ENCODE measurements around the gene STAT1.

The STAT1 gene

GRCh38 chr2:190987938-190988337 lies 26.0 kb downstream of the STAT1 start:
- Histone ChIP-seq H3K36me3 (peaks cover 89 to 96% (median 89%) of the 10 kb centered on the region in 3 donors), H3K27ac (no peak overlapping the region), H3K27me3 (no peaks in the 10 kb centered on the region), H3K4me1 (no peaks in the 10 kb centered on the region), H3K9me3 (no peaks in the 10 kb centered on the region), H3K4me3 (no peak overlapping the region)
- no peak for DNase-seq
- intact Hi-C loops (cut with DNase I; ENCODE audit: low total_unique reads), result no loop called here
- no peak for TF ChIP-seq CTCF (IDR thresholded peaks at IDR 0.05)

GRCh38 chr2:190987116-190987515 lies 26.9 kb downstream of the STAT1 start:
- Histone ChIP-seq H3K4me3 (no peak overlapping the region), H3K36me3 (peaks cover 86 to 96% (median 90%) of the 10 kb centered on the region in 3 donors), H3K27ac (no peak overlapping the region), H3K4me1 (no peaks in the 10 kb centered on the region), H3K9me3 (no peaks in the 10 kb centered on the region), H3K27me3 (no peaks in the 10 kb centered on the region)
- intact Hi-C loops (cut with DNase I; ENCODE audit: low total_unique reads), result no loop called here
- TF ChIP-seq CTCF (IDR thresholded peaks at IDR 0.05), result no peak
- no peak for DNase-seq

- H3K9me3 ChIP-seq, result no peaks in the 10 kb centered on the region
- H3K4me1 ChIP-seq, result no peaks in the 10 kb centered on the region
- intact Hi-C loops (cut with DNase I; ENCODE audit: low total_unique reads), result no loop called here
- H3K4me3 ChIP-seq, result no peak overlapping the region
- TF ChIP-seq CTCF (IDR thresholded peaks at IDR 0.05), result no peak
- peaks cover 84 to 100% (median 93%) of the 10 kb centered on the region in 3 donors for H3K36me3 ChIP-seq
- DNase-seq, result no peak
- H3K27ac ChIP-seq, result no peak overlapping the region
- no peaks in the 10 kb centered on the region for H3K27me3 ChIP-seq
These were observed 27.6 kb downstream of the STAT1 start for GRCh38 chr2:190986221-190986953.

- Histone ChIP-seq H3K27ac (no peak overlapping the region), H3K4me3 (no peak overlapping the region), H3K9me3 (no peaks in the 10 kb centered on the region), H3K27me3 (no peaks in the 10 kb centered on the region), H3K4me1 (peaks cover 0 to 9% (median 0%) of the 10 kb centered on the region in 4 donors), H3K36me3 (peaks cover 72 to 98% (median 92%) of the 10 kb centered on the region in 3 donors)
- no peak for TF ChIP-seq CTCF (IDR thresholded peaks at IDR 0.05)
- no peak for DNase-seq
- intact Hi-C loops (cut with DNase I; ENCODE audit: low total_unique reads), result no loop called here
These were observed 29.4 kb downstream of the STAT1 start for GRCh38 chr2:190984595-190984994.

- H3K36me3 ChIP-seq, result peaks cover 64 to 97% (median 90%) of the 10 kb centered on the region in 3 donors
- TF ChIP-seq CTCF (IDR thresholded peaks at IDR 0.05), result no peak
- no peak for DNase-seq
- H3K4me1 ChIP-seq, result peaks cover 0 to 9% (median 0%) of the 10 kb centered on the region in 4 donors
- H3K27me3 ChIP-seq, result no peaks in the 10 kb centered on the region
- intact Hi-C loops (cut with DNase I; ENCODE audit: low total_unique reads), result no loop called here
- no peak overlapping the region for H3K4me3 ChIP-seq
- no peak overlapping the region for H3K27ac ChIP-seq
- no peaks in the 10 kb centered on the region for H3K9me3 ChIP-seq
These were observed 31.5 kb downstream of the STAT1 start for GRCh38 chr2:190982262-190983034.

Data from tibial artery (tissue), 4 donors.